Muscle of leg (tissue), 11 donors: Measurements from ENCODE around the gene SLC5A6. TPM values are rescaled to one million over a fixed set of nuclear protein-coding genes. Genes with fewer than 3 reads are reported as not detected.

Experiments used
- DNase-seq: peaks from one replicate; pipeline ENCODE4 v3.0.0; 2013
- H3K27ac ChIP-seq: one replicate; pipeline ENCODE4 v1.5.1; 2013; ENCODE audit warnings: mild to moderate bottlenecking, low read length, control low read depth
- H3K27me3 ChIP-seq: one replicate; pipeline ENCODE4 v1.6.1; 2013; ENCODE audit warnings: low read length; ENCODE audit not compliant: control insufficient read depth, insufficient read depth
- H3K36me3 ChIP-seq: one replicate; pipeline ENCODE4 v1.6.1; 2013; ENCODE audit warnings: low read length; ENCODE audit not compliant: control insufficient read depth, insufficient read depth
- H3K4me1 ChIP-seq: one replicate; pipeline ENCODE4 v1.6.1; 2013; ENCODE audit warnings: low read length; ENCODE audit not compliant: control insufficient read depth, insufficient read depth
- H3K4me3 ChIP-seq: one replicate; pipeline ENCODE4 v1.5.1; 2013; ENCODE audit warnings: low read length, control low read depth
- H3K9me3 ChIP-seq: replicated peaks from 2 replicates; pipeline ENCODE4 v1.6.1; 2013; ENCODE audit warnings: low read depth, low read length; ENCODE audit not compliant: control insufficient read depth
- WGBS: methylation state at CpG from one replicate; pipeline ENCODE4 v1.1.5; 2013; ENCODE audit warnings: missing lambda C conversion rate; ENCODE audit not compliant: insufficient coverage; 5-methylcytosine and 5-hydroxymethylcytosine counted together
- polyA plus RNA-seq, 8 donors: library from polyadenylated mRNA; unstranded; fragments of 120-200 nt; gene quantifications; one replicate each; pipeline versions ENCODE4 v1.2.1 to v1.2.3, GENCODE V29; 2013; ENCODE audit warnings: inconsistent platforms in 1 of 8, low replicate concordance in 1 of 8; ENCODE audit not compliant: insufficient read length in 8 of 8, insufficient read depth in 1 of 8
- total RNA-seq: library from RNA; stranded (reverse); fragments of 120-200 nt; gene quantifications from one replicate; pipeline ENCODE4 v1.2.4, GENCODE V29; 2013

SLC5A6 gene
- total and polyA plus RNA-seq, 9 donors: 11.4 to 25.5 (median 19.6) TPM

GRCh38 chr2:27249891-27250651 is 38.0 kb upstream of the SLC5A6 start:
- no peak for DNase-seq
- H3K36me3 ChIP-seq: peaks cover 2% of the 10 kb centered on the region
- 11% methylated on average over 20 of the region's 22 CpGs for WGBS
- H3K9me3 ChIP-seq: no peaks in the 10 kb centered on the region
- H3K4me1 ChIP-seq: peaks cover 5% of the 10 kb centered on the region
- H3K27ac ChIP-seq: no peak overlapping the region
- peaks cover 39% of the 10 kb centered on the region for H3K27me3 ChIP-seq
- H3K4me3 ChIP-seq: no peak overlapping the region

DNA sequence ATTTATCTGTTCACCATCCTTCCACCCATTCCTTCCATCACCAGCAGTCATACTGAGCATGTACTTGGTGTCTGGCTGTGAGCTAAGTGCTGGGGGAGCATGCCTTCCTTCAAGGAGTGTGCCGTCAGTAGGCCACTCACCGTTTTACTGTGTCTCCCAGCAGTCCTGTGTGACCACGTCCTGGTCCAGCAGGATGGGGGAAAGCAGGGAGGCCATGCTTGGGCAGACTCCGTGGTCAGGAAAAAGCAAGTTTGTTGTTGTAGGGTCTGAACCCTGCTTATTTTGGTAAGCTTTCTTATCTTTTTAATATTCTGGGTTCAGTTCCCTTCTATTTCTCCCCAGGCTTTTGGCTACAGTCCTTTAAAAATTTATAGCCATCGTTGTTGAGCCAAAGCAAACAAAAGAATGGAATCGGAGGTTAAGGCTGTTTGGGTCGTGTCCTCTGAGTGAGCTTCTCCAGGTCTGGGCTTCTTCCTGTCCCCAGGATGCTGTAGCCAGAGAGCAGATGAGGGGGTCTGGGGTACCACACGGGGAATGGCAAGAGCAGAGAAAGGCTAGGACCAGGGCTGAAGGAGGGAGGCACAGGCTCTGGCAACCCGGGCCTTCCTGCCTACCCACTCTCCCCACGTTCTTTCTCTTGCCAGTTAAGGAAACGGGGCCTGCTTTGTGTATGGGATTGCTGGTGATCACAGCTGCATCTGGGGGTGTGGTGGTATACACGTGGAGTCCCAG is 37.3 kb upstream of the SLC5A6 start:
- H3K4me3 ChIP-seq: no peak overlapping the region
- 28% methylated on average over 4 of the region's 12 CpGs for WGBS
- no peaks in the 10 kb centered on the region for H3K9me3 ChIP-seq
- DNase-seq: no peak
- peaks cover 34% of the 10 kb centered on the region for H3K27me3 ChIP-seq
- H3K4me1 ChIP-seq: peaks cover 5% of the 10 kb centered on the region
- peaks cover 6% of the 10 kb centered on the region for H3K36me3 ChIP-seq
- H3K27ac ChIP-seq: no peak overlapping the region

DNA sequence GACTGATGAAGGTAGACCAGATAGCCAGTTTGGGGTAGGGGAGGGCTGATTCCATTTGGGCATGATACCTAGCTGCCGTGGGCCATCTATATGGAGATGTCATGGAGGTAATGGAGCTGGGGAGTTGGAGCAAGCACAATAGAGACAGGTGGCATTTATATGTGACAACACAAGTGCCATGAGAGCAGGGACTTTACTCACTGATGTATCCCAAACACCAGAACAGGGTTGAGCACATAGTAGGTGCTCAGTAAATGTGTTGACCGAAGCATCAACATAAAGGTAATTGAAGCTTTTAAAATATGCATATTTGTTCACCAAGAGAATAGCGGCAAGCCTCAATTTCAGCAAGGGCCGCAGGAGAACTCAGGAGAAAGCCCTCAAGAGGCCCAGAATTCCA is 35.8 kb upstream of the SLC5A6 start:
- Histone ChIP-seq H3K27ac (no peak overlapping the region), H3K4me3 (no peak overlapping the region), H3K36me3 (peaks cover 21% of the 10 kb centered on the region), H3K4me1 (peaks cover 9% of the 10 kb centered on the region), H3K9me3 (no peaks in the 10 kb centered on the region), H3K27me3 (peaks cover 29% of the 10 kb centered on the region)
- WGBS: 84% methylated on average over 3 of the region's 4 CpGs
- no peak for DNase-seq

- Histone ChIP-seq H3K4me3 (no peak overlapping the region), H3K36me3 (peaks cover 43% of the 10 kb centered on the region), H3K9me3 (no peaks in the 10 kb centered on the region), H3K27me3 (peaks cover 16% of the 10 kb centered on the region), H3K27ac (no peak overlapping the region), H3K4me1 (peaks cover 15% of the 10 kb centered on the region)
- DNase-seq: peak; percentile 84
- WGBS: no CpG with 5 or more reads among the region's 4 CpGs
Observed at GRCh38 chr2:27245626-27246025, 33.6 kb upstream of the SLC5A6 start.

DNA sequence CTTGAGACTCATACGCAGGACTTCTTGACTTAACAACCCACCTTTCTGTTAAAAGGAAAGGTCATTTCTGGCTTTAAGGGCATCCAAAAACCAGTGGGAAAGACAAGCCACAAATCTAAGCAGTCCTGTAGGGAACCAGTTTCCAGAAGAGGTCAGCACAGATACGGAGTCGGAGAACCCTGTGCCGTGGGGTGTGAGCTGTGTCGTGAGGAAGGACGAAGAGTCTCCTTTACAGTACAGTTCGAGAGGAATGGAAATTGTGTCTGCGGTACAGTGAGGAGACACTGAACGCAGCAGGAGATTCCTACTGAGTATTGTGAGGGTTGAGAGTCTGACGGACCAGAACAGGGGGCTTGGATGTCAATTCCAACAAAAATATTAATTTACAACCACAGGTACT is 33.0 kb upstream of the SLC5A6 start:
- H3K27ac ChIP-seq: no peak overlapping the region

GRCh38 chr2:27243391-27244130 is 31.5 kb upstream of the SLC5A6 start:
- H3K36me3 ChIP-seq: peaks cover 64% of the 10 kb centered on the region
- H3K9me3 ChIP-seq: no peaks in the 10 kb centered on the region
- H3K4me1 ChIP-seq: peaks cover 10% of the 10 kb centered on the region
- no peaks in the 10 kb centered on the region for H3K27me3 ChIP-seq
- DNase-seq: no peak
- WGBS: 79% methylated on average over 17 of the region's 19 CpGs
- H3K4me3 ChIP-seq: no peak overlapping the region
- H3K27ac ChIP-seq: no peak overlapping the region

More for the DNA sequence above, 33.0 kb upstream of the SLC5A6 start:
- no peak for DNase-seq
- WGBS: 73% methylated on average over 4 of the region's 10 CpGs
- no peak overlapping the region for H3K4me3 ChIP-seq
- peaks cover 13% of the 10 kb centered on the region for H3K4me1 ChIP-seq
- H3K36me3 ChIP-seq: peaks cover 48% of the 10 kb centered on the region
- H3K27me3 ChIP-seq: peaks cover 11% of the 10 kb centered on the region
- no peaks in the 10 kb centered on the region for H3K9me3 ChIP-seq

GRCh38 chr2:27242614-27242951 is 30.5 kb upstream of the SLC5A6 start:
- no peak overlapping the region for H3K4me3 ChIP-seq
- H3K4me1 ChIP-seq: peaks cover 10% of the 10 kb centered on the region
- DNase-seq: no peak
- 94% methylated on average over 14 of the region's 16 CpGs for WGBS
- H3K36me3 ChIP-seq: peaks cover 74% of the 10 kb centered on the region
- H3K27ac ChIP-seq: no peak overlapping the region
- H3K27me3 ChIP-seq: no peaks in the 10 kb centered on the region
- H3K9me3 ChIP-seq: no peaks in the 10 kb centered on the region

- Histone ChIP-seq H3K4me1 (peaks cover 10% of the 10 kb centered on the region), H3K36me3 (peaks cover 80% of the 10 kb centered on the region), H3K4me3 (no peak overlapping the region), H3K27me3 (no peaks in the 10 kb centered on the region), H3K27ac (no peak overlapping the region), H3K9me3 (no peaks in the 10 kb centered on the region)
- 88% methylated on average over 17 of the region's 24 CpGs for WGBS
- no peak for DNase-seq
Observed at GRCh38 chr2:27241761-27242613, 29.9 kb upstream of the SLC5A6 start.

GRCh38 chr2:27240406-27240805 is 28.3 kb upstream of the SLC5A6 start:
- H3K4me3 ChIP-seq: no peak overlapping the region
- no peaks in the 10 kb centered on the region for H3K9me3 ChIP-seq
- H3K27ac ChIP-seq: no peak overlapping the region
- H3K36me3 ChIP-seq: peaks cover 91% of the 10 kb centered on the region
- H3K4me1 ChIP-seq: peaks cover 10% of the 10 kb centered on the region
- DNase-seq: no peak
- no peaks in the 10 kb centered on the region for H3K27me3 ChIP-seq
- WGBS: 80% methylated on average over 1 of the region's 9 CpGs
